Colonic mucosa (tissue), 4 donors: ENCODE data around the gene BCAS3. TPM values are rescaled to one million over a fixed set of nuclear protein-coding genes. Genes with fewer than 3 reads are reported as not detected.

Experiments
- DNase-seq: peaks from one replicate; pipeline ENCODE4 v3.0.0-alpha.2; 2020
- H3K27ac ChIP-seq: fragments of 200-600 bp; one replicate; pipeline ENCODE4 v1.8.0; 2021
- H3K27me3 ChIP-seq: fragments of 200-600 bp; one replicate; pipeline ENCODE4 v1.8.0; 2021
- H3K36me3 ChIP-seq: fragments of 200-600 bp; one replicate; pipeline ENCODE4 v1.8.0; 2021
- H3K4me1 ChIP-seq: fragments of 200-600 bp; one replicate; pipeline ENCODE4 v1.8.0; 2021; ENCODE audit warnings: mild to moderate bottlenecking
- H3K4me3 ChIP-seq: fragments of 200-600 bp; one replicate; pipeline ENCODE4 v1.8.0; 2021
- H3K9ac ChIP-seq, 2 donors: one replicate each; pipeline ENCODE4 v1.7.0; 2013; ENCODE audit warnings: control low read depth in 2 of 2, low read depth in 2 of 2, low read length in 2 of 2
- H3K9me3 ChIP-seq: fragments of 200-600 bp; one replicate; pipeline ENCODE4 v1.8.0; 2021
- intact Hi-C: fragments of 100-400 bp; cut with DNase I; formaldehyde crosslinking; loops from one replicate; pipeline ENCODE4 v1.14.1; 2022
- total RNA-seq, 2 donors: library from RNA; stranded (reverse); fragmentation: NEBNext Ultra II Directional in 1 of 2; extraction: Animal tissue kit (Norgen Biotek cat#: 25700) in 1 of 2; gene quantifications; one replicate each; pipeline ENCODE4 v1.2.1, GENCODE V29; 2021
- TF ChIP-seq, protein P1 (sequence below): fragments of 200-600 bp; IDR thresholded peaks from one replicate; pipeline ENCODE4 v1.8.0; 2022; ENCODE audit warnings: antibody characterized with exemption, mild to moderate bottlenecking
- donor health status: healthy.
- donor health status: DM: no; HTN: no; CAD: no.
- donor health status: DM: no; HTN: no; CAD: no.

The BCAS3 gene
- total RNA-seq, 2 donors from 2014 or later: 11.0 to 17.8 TPM

GRCh38 chr17:61134551-61135235, 457.0 kb downstream of the BCAS3 start:
- TF ChIP-seq, protein P1, sequence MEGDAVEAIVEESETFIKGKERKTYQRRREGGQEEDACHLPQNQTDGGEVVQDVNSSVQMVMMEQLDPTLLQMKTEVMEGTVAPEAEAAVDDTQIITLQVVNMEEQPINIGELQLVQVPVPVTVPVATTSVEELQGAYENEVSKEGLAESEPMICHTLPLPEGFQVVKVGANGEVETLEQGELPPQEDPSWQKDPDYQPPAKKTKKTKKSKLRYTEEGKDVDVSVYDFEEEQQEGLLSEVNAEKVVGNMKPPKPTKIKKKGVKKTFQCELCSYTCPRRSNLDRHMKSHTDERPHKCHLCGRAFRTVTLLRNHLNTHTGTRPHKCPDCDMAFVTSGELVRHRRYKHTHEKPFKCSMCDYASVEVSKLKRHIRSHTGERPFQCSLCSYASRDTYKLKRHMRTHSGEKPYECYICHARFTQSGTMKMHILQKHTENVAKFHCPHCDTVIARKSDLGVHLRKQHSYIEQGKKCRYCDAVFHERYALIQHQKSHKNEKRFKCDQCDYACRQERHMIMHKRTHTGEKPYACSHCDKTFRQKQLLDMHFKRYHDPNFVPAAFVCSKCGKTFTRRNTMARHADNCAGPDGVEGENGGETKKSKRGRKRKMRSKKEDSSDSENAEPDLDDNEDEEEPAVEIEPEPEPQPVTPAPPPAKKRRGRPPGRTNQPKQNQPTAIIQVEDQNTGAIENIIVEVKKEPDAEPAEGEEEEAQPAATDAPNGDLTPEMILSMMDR: no peak
- no peaks in the 10 kb centered on the region for H3K9me3 ChIP-seq
- H3K27me3 ChIP-seq: no peaks in the 10 kb centered on the region
- no peak overlapping the region for H3K9ac ChIP-seq
- no peak overlapping the region for H3K4me3 ChIP-seq
- no peak for DNase-seq
- H3K36me3 ChIP-seq: no peaks in the 10 kb centered on the region
- intact Hi-C loops: no loop called here
- H3K27ac ChIP-seq: no peak overlapping the region
- H3K4me1 ChIP-seq: peaks cover 5% of the 10 kb centered on the region

GRCh38 chr17:61135782-61136181, 458.1 kb downstream of the BCAS3 start:
- no peaks in the 10 kb centered on the region for H3K36me3 ChIP-seq
- intact Hi-C loops: no loop called here
- H3K4me3 ChIP-seq: no peak overlapping the region
- H3K27ac ChIP-seq: no peak overlapping the region
- TF ChIP-seq, protein P1: no peak
- no peak overlapping the region for H3K9ac ChIP-seq
- H3K27me3 ChIP-seq: no peaks in the 10 kb centered on the region
- no peak for DNase-seq
- no peaks in the 10 kb centered on the region for H3K9me3 ChIP-seq
- H3K4me1 ChIP-seq: peaks cover 5% of the 10 kb centered on the region

- Histone ChIP-seq H3K27ac (no peak overlapping the region), H3K9ac (no peak overlapping the region), H3K36me3 (no peaks in the 10 kb centered on the region), H3K9me3 (no peaks in the 10 kb centered on the region), H3K27me3 (no peaks in the 10 kb centered on the region), H3K4me1 (peaks cover 5% of the 10 kb centered on the region), H3K4me3 (no peak overlapping the region)
- intact Hi-C loops: no loop called here
- no peak for DNase-seq
- TF ChIP-seq, protein P1: no peak
Measured at GRCh38 chr17:61136296-61136695, 458.6 kb downstream of the BCAS3 start.

- Histone ChIP-seq H3K27me3 (no peaks in the 10 kb centered on the region), H3K9ac (no peak overlapping the region), H3K36me3 (no peaks in the 10 kb centered on the region), H3K4me3 (no peak overlapping the region), H3K27ac (no peak overlapping the region), H3K4me1 (peaks cover 5% of the 10 kb centered on the region), H3K9me3 (no peaks in the 10 kb centered on the region)
- TF ChIP-seq, protein P1: no peak
- DNase-seq: peak; percentile 34
- intact Hi-C loops: no loop called here
Measured at GRCh38 chr17:61139219-61139618, 461.6 kb downstream of the BCAS3 start.

- Histone ChIP-seq H3K36me3 (no peaks in the 10 kb centered on the region), H3K4me1 (peaks cover 5% of the 10 kb centered on the region), H3K27me3 (no peaks in the 10 kb centered on the region), H3K9ac (no peak overlapping the region), H3K4me3 (no peak overlapping the region), H3K9me3 (no peaks in the 10 kb centered on the region), H3K27ac (no peak overlapping the region)
- TF ChIP-seq, protein P1: no peak
- intact Hi-C loops: no loop called here
- DNase-seq: no peak
Measured at GRCh38 chr17:61140081-61140786, 462.6 kb downstream of the BCAS3 start.
